Tibial nerve (tissue), 4 donors: Measurements from ENCODE around the gene PRR11.

Source experiments
- CTCF ChIP-seq, 5 experiments: fragments of 200-600 bp in 3 of 5; fragments of 450-650 bp in 2 of 5; sonication (generic) in 3 of 5; IDR thresholded peaks; one replicate each; pipeline ENCODE4 v1.5.1; 2016 to 2019; ENCODE audit warnings: antibody characterized with exemption in 5 of 5, mild to moderate bottlenecking in 3 of 5, moderate library complexity in 2 of 5
- EP300 ChIP-seq, 2 donors: sonication (generic); formaldehyde crosslinking; IDR thresholded peaks; one replicate each; pipeline ENCODE4 v1.6.1; 2017; ENCODE audit warnings: antibody characterized with exemption in 2 of 2, mild to moderate bottlenecking in 1 of 2
- POLR2A ChIP-seq, 2 donors: fragments of 450-650 bp; IDR thresholded peaks; one replicate each; pipeline ENCODE4 v1.6.1; 2017; ENCODE audit warnings: antibody characterized with exemption in 2 of 2, mild to moderate bottlenecking in 2 of 2, moderate library complexity in 2 of 2

GRCh38 chr17:59111539-59111938 lies 44.0 kb upstream of the PRR11 start:
- TF ChIP-seq POLR2A (IDR thresholded peaks at IDR 0.05) (no peak), CTCF (IDR thresholded peaks at IDR 0.05) (no peak), EP300 (IDR thresholded peaks at IDR 0.05) (no peak)
